Activated CD4-positive, alpha-beta T cell treated with anti-CD3 and anti-CD28 coated beads, Interleukin-2, amount 50 U/mL, for 48 hours (primary cell): Measurements from ENCODE around the gene PEAR1.
A peak's percentile ranks its signal among the peaks of the same experiment; 100 is the strongest.

Source experiments
- DNase-seq, 2 experiments: peaks; one replicate each; pipeline ENCODE4 v3.0.0-alpha.2; 2020

The PEAR1 gene

DNA sequence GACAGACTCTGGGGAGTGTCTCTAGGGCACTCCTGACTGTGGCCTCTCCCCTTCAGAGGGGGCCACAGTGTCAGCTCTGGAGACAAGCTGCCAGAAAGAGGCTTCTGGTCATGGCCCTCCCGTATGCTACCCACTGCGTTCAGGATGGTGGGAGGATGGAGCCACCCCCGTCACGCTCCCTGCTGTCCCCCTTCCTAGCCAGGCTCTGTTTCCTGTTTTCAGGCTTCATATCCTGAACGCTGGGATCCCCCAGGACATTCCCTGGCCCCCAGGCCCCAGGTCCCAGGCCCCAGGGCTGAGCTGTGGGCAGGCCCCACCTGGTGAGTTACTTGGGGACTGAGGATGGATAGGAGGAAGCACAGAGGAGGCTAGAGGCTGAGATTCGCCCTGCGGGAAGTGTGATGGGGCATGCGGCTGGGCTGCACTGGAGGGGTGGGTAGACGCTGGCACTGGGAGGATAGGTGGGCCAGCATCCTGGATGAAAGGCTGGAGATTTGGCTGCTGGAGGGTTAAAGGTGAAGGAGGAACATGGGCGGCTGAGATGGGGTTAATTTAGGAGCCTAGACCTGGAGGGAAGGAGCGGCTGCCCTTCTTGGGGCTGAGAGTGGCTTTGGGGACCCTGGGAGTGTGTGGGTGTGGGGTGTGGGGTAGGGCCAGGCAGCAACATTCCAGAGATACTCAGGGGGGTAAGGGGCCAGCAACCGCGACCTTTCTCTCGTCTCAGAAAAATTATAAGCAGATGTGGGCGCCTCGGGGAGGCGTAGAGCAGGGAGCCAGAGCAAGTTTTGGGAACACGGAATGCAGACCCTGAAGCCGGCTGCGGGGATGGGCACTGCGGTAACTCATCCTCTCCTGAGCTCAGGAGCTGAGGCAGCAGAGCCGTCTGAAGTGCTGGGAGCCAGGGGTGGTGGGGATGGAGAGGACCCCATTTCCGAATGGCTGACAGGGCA is 8.7 kb downstream of the PEAR1 start:
- DNase-seq = no peak

GRCh38 chr1:156903328-156904091 is 10.0 kb downstream of the PEAR1 start:
- DNase-seq = no peak

- DNase-seq = no peak
Measured at GRCh38 chr1:156904187-156904959, 10.9 kb downstream of the PEAR1 start.

DNA sequence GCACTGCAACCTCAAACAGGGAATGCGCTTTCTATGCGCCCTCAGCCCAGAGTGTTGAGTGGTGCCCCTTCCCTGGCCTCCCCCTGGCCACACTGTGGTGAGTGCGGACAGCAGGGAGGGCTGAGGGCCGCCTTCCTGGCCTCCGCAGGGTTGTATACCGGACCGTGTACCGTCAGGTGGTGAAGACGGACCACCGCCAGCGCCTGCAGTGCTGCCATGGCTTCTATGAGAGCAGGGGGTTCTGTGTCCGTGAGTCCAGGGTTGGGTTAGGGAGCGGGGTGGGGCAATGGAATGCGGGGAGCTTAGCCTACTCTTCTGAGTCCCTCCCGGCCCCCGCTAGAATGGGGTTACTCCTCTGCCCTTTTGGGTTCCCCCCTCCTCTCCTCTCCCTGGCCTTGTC is 11.7 kb downstream of the PEAR1 start:
- no peak for DNase-seq

GRCh38 chr1:156905651-156906050 is 12.1 kb downstream of the PEAR1 start:
- DNase-seq = no peak

DNA sequence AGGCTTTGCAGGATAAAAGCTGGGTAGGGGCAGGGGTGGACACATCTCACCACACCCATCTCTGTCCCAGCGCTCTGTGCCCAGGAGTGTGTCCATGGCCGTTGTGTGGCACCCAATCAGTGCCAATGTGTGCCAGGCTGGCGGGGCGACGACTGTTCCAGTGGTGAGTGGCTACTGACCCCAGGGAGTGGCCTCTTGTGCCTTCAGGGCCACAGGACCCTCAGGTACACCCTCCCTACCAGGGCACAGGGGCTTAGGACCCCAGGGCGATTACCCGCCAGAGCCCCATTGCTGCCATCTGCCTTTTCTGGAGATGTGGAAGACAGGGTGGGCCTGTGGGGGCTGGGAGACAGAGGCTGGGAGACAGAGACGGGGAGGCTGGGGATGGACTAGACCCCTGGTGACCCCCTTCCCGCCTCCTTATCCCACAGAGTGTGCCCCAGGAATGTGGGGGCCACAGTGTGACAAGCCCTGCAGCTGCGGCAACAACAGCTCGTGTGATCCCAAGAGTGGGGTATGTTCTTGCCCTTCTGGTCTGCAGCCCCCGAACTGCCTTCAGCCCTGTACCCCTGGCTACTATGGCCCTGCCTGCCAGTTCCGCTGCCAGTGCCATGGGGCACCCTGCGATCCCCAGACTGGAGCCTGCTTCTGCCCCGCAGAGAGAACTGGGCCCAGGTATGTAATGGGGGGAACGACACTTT is 12.8 kb downstream of the PEAR1 start:
- no peak for DNase-seq

DNA sequence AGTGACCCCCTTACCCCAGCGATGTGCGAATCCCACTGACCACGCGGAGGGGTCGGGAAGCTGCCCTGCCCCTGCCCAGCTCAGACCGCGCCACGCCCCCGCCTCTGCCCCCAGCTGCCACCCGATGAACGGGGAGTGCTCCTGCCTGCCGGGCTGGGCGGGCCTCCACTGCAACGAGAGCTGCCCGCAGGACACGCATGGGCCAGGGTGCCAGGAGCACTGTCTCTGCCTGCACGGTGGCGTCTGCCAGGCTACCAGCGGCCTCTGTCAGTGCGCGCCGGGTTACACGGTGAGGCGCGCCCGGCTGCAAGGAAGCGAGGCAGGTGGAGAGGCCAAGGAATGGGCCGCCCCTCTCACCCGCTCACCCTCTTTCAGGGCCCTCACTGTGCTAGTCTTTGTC is 15.0 kb downstream of the PEAR1 start:
- no peak for DNase-seq

- no peak for DNase-seq
Measured at GRCh38 chr1:156908955-156909354, 15.4 kb downstream of the PEAR1 start.

DNA sequence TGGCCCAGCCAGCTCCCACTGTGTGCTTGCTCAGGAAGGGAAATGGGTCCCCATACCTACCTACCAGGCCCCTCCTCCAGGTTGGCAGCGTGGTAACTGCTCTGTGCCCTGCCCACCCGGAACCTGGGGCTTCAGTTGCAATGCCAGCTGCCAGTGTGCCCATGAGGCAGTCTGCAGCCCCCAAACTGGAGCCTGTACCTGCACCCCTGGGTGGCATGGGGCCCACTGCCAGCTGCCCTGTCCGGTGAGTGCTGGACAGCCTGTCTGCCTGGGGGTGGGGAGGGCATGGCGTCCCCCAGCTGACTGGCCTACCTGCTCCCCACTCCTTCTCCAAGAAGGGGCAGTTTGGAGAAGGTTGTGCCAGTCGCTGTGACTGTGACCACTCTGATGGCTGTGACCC is 16.2 kb downstream of the PEAR1 start:
- DNase-seq = no peak

DNA sequence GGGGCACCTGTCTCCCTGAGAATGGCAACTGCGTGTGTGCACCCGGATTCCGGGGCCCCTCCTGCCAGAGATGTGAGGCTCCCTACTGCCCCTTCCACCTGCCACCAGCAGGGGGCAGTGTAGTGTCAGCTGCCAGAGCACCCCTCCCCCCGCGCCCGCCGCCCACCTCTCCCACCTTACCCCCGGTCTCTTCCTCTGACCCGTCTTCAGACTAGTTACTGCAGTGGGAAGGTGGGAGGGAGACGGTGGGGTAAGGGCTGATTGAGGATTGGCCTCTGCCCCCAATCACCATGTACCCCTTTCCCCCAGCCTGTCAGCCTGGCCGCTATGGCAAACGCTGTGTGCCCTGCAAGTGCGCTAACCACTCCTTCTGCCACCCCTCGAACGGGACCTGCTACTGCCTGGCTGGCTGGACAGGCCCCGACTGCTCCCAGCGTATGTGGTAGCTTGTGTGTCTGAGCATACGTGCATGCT is 16.8 kb downstream of the PEAR1 start:
- peak; percentile 58 to 66 for DNase-seq

DNA sequence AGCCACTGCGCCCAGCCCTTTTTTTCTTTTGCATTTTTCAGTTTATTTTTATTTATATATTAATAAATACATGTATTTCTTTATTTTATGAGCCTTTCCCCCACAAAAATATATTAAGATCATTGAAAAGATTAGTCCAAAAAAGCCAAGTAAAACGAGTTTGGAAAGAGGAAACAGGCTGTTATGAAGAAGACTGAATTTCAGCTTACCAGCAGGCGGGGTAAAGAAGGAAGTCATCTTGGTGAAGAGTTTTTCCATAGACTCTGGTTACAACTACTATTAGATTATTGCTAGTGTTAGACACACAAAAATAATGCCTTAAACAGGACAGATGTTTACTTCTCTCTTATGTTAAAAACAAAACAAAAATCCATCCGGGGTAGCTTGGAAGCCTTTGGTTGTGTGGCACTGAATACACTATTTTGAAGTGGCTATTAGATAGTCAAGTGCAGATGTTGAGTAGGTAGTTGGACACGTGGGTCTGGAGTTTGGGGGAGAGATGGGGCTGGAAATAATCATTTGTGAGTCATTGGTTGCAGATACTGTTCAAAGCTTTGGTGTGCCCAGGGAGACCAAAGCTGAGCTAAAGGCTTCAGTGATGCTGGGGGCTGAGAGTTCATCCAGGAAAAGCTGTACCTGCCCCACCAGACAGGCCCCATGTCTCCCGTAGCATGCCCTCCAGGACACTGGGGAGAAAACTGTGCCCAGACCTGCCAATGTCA is 18.2 kb downstream of the PEAR1 start:
- no peak for DNase-seq

GRCh38 chr1:156912310-156912709 is 18.8 kb downstream of the PEAR1 start:
- DNase-seq = no peak

GRCh38 chr1:156912861-156913808 is 19.6 kb downstream of the PEAR1 start:
- no peak for DNase-seq

DNA sequence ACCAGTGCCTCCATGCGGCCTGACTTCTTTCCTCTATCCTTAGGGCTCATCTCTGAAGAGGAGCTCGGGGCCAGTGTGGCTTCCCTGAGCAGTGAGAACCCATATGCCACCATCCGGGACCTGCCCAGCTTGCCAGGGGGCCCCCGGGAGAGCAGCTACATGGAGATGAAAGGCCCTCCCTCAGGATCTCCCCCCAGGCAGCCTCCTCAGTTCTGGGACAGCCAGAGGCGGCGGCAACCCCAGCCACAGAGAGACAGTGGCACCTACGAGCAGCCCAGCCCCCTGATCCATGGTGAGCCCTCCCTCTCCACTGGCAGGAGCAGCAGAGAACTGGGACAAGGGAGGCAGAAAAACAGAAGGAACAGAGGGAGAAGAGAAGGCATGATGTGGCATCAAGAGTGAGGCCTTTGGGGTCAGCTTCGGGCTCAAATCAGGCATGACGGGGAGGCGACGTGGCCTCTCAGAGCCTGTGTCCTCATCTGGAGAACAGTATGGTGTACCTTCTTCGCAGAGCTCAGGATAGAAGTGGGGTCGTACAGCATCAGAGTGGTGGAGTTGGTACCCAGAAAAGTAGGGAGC is 20.4 kb downstream of the PEAR1 start:
- no peak for DNase-seq

- DNase-seq = no peak
Measured at GRCh38 chr1:156914440-156914856, 20.9 kb downstream of the PEAR1 start.

- peak; percentile 77 to 82 for DNase-seq
Measured at GRCh38 chr1:156920233-156921052, 26.9 kb downstream of the PEAR1 start, which contains the start of gene LRRC71. LRRC71 (plus strand) TSS chr1:156920632; CDS start chr1:156920804, 172 bp downstream.

DNA sequence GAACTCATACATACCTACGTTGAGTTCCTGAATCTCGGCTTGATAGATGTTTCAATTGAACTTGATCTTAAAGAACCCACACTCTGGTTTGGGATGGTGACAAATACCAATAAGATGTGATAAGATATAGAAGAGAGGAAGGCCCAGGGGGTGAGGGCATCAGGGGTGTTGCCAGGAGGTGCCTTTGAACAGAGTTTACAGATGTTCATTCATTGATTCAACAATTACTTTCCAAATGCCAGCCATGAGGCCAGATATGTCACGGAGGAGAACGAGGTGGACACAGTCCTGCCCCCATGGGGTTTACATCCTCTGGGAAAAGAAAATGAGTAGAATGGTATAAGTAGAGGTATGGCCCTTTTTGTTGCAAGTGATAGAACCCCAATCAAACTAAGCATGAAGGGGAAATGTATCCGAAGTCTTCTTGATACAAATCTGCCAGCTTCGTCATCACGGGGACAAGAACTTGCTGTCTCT is 27.6 kb downstream of the PEAR1 start:
- DNase-seq = no peak

DNA sequence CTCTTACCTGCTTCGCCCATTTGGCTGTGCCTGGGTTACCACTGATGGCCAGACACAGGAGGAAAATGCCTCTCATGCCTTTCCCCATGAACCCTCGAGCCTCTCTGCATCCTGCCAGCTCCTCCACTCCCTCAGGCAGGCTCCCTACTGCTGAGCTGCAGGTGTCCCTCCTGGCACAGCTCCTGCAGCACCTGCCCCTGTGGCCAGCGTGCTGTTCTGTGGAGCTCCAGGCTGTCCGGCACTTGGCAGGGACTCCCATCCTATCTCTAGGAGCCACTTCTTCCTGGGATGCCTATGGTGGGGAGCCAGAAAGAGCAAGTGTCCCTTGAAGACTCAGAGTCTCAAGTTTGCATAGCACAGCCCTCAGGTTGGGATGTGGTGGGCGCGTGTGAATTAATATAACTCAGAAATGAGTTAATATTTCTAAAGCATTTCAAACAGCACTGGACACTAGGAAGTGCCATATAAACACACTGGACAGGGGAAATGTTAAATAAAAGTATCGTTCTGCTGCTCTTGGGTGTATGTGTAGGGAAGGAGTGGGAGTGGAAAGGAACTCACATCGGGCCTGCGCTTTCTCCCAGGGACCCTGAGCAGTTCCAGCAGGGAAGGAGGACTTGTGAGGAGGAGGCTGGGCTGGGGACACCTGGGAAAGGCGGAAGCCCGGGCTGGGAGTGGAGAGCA is 29.6 kb downstream of the PEAR1 start:
- no peak for DNase-seq
